ENCODE measurements around the gene APBB3. TPM values are rescaled to one million over a fixed set of nuclear protein-coding genes. Genes with fewer than 3 reads are reported as not detected.

Gene APBB3
- total and polyA plus RNA-seq, 9 of the 15 experiments (the other 6 are each of a cell fraction or from before 2014, with no cell fraction given), result 0.17 to 24.3 (median 9.5) TPM

- no peak; the same call in 1 of the 2 replicates for TF ChIP-seq TFE3 (CRISPR knock-in tag; IDR thresholded peaks at IDR 0.05)
- TF ChIP-seq TEAD2 (tag; IDR thresholded peaks at IDR 0.05), result no peak
- no peak for TF ChIP-seq TBL1XR1 (IDR thresholded peaks at IDR 0.05; ENCODE audit: low read length in 2 of 2)
- TF ChIP-seq POLR3G (IDR thresholded peaks at IDR 0.05; ENCODE audit: extremely low read depth, insufficient read length, insufficient replicate concordance), result no peak
- no peak for TF ChIP-seq SLC30A9 (CRISPR knock-in tag; IDR thresholded peaks at IDR 0.05)
- TF ChIP-seq MTF1 (CRISPR knock-in tag; IDR thresholded peaks at IDR 0.05; ENCODE audit: borderline replicate concordance), result no peak
- no peak for TF ChIP-seq GTF2F1 (IDR thresholded peaks at IDR 0.05; ENCODE audit: low read depth, low read length)
- no peak for TF ChIP-seq U2AF2 (optimal IDR thresholded peaks at IDR 0.05; ENCODE audit: low read depth, low read length)
- TF ChIP-seq HDAC6 (IDR thresholded peaks at IDR 0.05; ENCODE audit: low read depth, low read length), result no peak
- peak in 2 of 3 experiments; percentile 39 to 47 for TF ChIP-seq YY1 (IDR thresholded peaks at IDR 0.05; ENCODE audit: borderline replicate concordance in 1 of 3, control insufficient read depth in 1 of 3, extremely low read depth in 1 of 3, insufficient read depth in 3 of 3, insufficient read length in 1 of 3, insufficient replicate concordance in 2 of 3, low read depth in 1 of 3, low read length in 2 of 3)
- no peak for TF ChIP-seq NR4A1 (CRISPR knock-in tag; IDR thresholded peaks at IDR 0.05)
- TF ChIP-seq NR4A1 (tag; IDR thresholded peaks at IDR 0.05), result 0 out of 2 replicates have a peak, but pooled peaks have one; percentile 30
- TF ChIP-seq BCOR (IDR thresholded peaks at IDR 0.05), result no peak
- peak; percentile 74 for TF ChIP-seq LCOR (CRISPR knock-in tag; IDR thresholded peaks at IDR 0.05)
- TF ChIP-seq ZBTB34 (CRISPR knock-in tag; IDR thresholded peaks at IDR 0.05), result no peak
- TF ChIP-seq XRCC3 (IDR thresholded peaks at IDR 0.05), result no peak
- no peak for TF ChIP-seq ZBTB26 (CRISPR knock-in tag; IDR thresholded peaks at IDR 0.05)
- TF ChIP-seq HNRNPLL (IDR thresholded peaks at IDR 0.05; ENCODE audit: low read depth, low read length, poor library complexity, severe bottlenecking), result no peak
- TF ChIP-seq RBM34 (IDR thresholded peaks at IDR 0.05; ENCODE audit: borderline replicate concordance, insufficient read depth, low read length), result no peak
- TF ChIP-seq ZNF449 (CRISPR knock-in tag; IDR thresholded peaks at IDR 0.05), result no peak
- TF ChIP-seq DMBX1 (CRISPR knock-in tag; IDR thresholded peaks at IDR 0.05; ENCODE audit: borderline replicate concordance), result peak; percentile 81
- TF ChIP-seq LARP7 (IDR thresholded peaks at IDR 0.05), result no peak
- no peak for TF ChIP-seq ZNF354B (CRISPR knock-in tag; IDR thresholded peaks at IDR 0.05)
These were observed 16.7 kb downstream of the APBB3 start, which contains the start of gene EIF4EBP3 (continued) for GRCh38 chr5:140547508-140548299.

Data from K562 (cell line).